ENCODE measurements around the gene IGFALS.

DNA sequence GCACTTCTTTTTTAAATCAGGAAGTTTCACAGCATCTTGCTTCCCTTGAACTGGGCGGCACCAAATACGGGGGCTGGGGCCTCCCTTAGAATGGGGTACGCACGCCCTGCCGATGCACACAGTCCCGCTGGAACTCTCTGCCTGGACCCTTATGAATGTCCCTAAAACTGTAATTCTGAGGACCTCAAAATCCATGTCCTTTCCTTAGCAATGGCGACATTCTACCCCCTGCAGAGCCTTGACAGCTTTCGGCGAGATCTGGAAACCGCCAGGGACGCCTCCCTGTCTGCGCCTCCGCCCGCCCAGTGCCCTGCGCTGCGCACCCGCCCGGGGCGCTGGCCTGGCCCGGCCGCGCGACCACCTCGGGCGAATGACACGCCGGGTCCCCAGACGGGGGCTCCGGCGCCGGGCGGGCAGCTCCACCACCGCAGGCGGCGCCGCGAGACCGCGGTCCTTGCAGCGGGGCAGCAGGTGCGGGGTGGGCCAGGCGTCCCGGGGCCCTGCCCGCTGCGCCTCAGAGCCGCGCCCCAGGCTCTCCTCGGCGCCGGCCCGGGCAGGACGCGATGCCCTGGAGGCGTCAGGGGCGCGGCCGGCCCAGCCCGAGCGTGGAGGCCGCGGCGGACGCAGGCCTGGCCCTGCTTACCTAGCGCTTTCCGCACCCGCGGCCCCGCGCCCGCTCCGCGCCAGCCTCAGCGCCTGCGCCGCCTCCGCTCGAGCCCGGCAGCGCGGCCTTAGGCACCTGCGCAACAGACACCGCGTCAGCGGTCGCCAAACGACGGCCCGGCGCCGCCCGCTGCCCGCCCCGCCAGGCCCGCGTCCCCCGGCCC, 32.6 kb upstream of the IGFALS start:
- TF ChIP-seq CTCF (IDR thresholded peaks at IDR 0.05) (peak in 2 of 4 experiments; percentile 28 to 36), POLR2AphosphoS5 (IDR thresholded peaks at IDR 0.05) (no peak), EP300 (IDR thresholded peaks at IDR 0.05) (no peak), POLR2A (IDR thresholded peaks at IDR 0.05) (no peak)

Data from gastroesophageal sphincter (tissue), 3 donors.